Lower leg skin (tissue), 3 donors: ENCODE data around the gene TAF4B.

ENCODE experiments used
- CTCF ChIP-seq, 3 donors: fragments of 450-650 bp; IDR thresholded peaks; one replicate each; pipeline ENCODE4 v1.5.1; 2016; ENCODE audit warnings: antibody characterized with exemption in 3 of 3, mild to moderate bottlenecking in 3 of 3, moderate library complexity in 2 of 3
- POLR2A ChIP-seq, 2 donors: fragments of 450-650 bp; IDR thresholded peaks; one replicate each; pipeline ENCODE4 v1.6.1; 2016 to 2017; ENCODE audit warnings: antibody characterized with exemption in 2 of 2, mild to moderate bottlenecking in 1 of 2, moderate library complexity in 1 of 2

GRCh38 chr18:26228562-26229260 lies 2.5 kb downstream of the TAF4B start:
- TF ChIP-seq CTCF (IDR thresholded peaks at IDR 0.05) (no peak), POLR2A (IDR thresholded peaks at IDR 0.05) (no peak)
